Endothelial cell of umbilical vein (primary cell): ENCODE results near the gene LTBP2.

Experiments
- CTCF ChIP-seq, 2 donors: IDR thresholded peaks; 1 replicate in 1 of 2; 2 replicates in 1 of 2; pipeline ENCODE4 v1.5.1; 2011; ENCODE audit warnings: low read length in 2 of 2, mild to moderate bottlenecking in 2 of 2, moderate library complexity in 2 of 2, control low read depth in 1 of 2, inconsistent platforms in 1 of 2, low read depth in 1 of 2; ENCODE audit not compliant: insufficient read depth in 1 of 2; ENCODE audit errors: extremely low read depth in 1 of 2
- EZH2 ChIP-seq: IDR thresholded peaks from 2 replicates; pipeline ENCODE4 v1.6.1; 2012; ENCODE audit warnings: borderline replicate concordance, low read depth, mild to moderate bottlenecking, moderate library complexity, low read length, inconsistent platforms; ENCODE audit not compliant: severe bottlenecking
- FOS ChIP-seq: IDR thresholded peaks from 2 replicates; pipeline ENCODE4 v1.6.1; 2011; ENCODE audit warnings: mild to moderate bottlenecking, low read length, moderate library complexity, borderline replicate concordance; ENCODE audit not compliant: insufficient read depth
- GATA2 ChIP-seq: IDR thresholded peaks from 2 replicates; pipeline ENCODE4 v1.7.0; 2011; ENCODE audit warnings: low read depth, mild to moderate bottlenecking, moderate library complexity, mixed read lengths, low read length; ENCODE audit not compliant: insufficient read length, insufficient read depth
- JUN ChIP-seq: IDR thresholded peaks from 2 replicates; pipeline ENCODE4 v1.6.1; 2011; ENCODE audit warnings: borderline replicate concordance, low read depth; ENCODE audit not compliant: insufficient read length, insufficient read depth
- MAX ChIP-seq: IDR thresholded peaks from 2 replicates; pipeline ENCODE4 v1.6.1; 2011; ENCODE audit not compliant: insufficient read depth, insufficient read length
- MYC ChIP-seq: IDR thresholded peaks from one replicate; pipeline ENCODE4 v1.6.1; 2011; ENCODE audit warnings: mild to moderate bottlenecking, low read depth, low read length
- POLR2A ChIP-seq: IDR thresholded peaks from 2 replicates; pipeline ENCODE4 v1.6.1; 2012; ENCODE audit warnings: low read depth, mild to moderate bottlenecking, control low read depth, low read length
- POLR2AphosphoS5 ChIP-seq: IDR thresholded peaks from 2 replicates; pipeline ENCODE4 v1.6.1; 2012; ENCODE audit warnings: low read depth, mild to moderate bottlenecking, control low read depth, low read length, moderate library complexity; ENCODE audit not compliant: insufficient read depth

- TF ChIP-seq POLR2A (no peak), CTCF (IDR thresholded peaks at IDR 0.05; ENCODE audit: extremely low read depth in 1 of 2, insufficient read depth in 1 of 2, low read depth in 1 of 2, low read length in 2 of 2) (no peak), EZH2 (no peak), POLR2AphosphoS5 (no peak), FOS (no peak), MYC (no peak), MAX (no peak), JUN (no peak), GATA2 (no peak)
These were observed 36.6 kb upstream of the LTBP2 start for GRCh38 chr14:74648601-74649000.
